Osteocyte (in vitro differentiated cells): ENCODE results near the gene BCAS2. TPM values are rescaled to one million over a fixed set of nuclear protein-coding genes. Genes with fewer than 3 reads are reported as not detected.

Experiments used
- DNase-seq: peaks from one replicate; pipeline ENCODE4 v3.0.0; 2021; ENCODE audit warnings: mixed read lengths; ENCODE audit not compliant: unreplicated experiment; ENCODE audit errors: extremely low spot score
- H3K27ac Mint-ChIP-seq: one replicate; pipeline ENCODE4 v1.8.0; 2021; ENCODE audit warnings: mild to moderate bottlenecking, mixed read lengths; ENCODE audit not compliant: unreplicated experiment
- H3K27me3 Mint-ChIP-seq: one replicate; pipeline ENCODE4 v1.8.0; 2021; ENCODE audit warnings: mixed read lengths; ENCODE audit not compliant: unreplicated experiment
- H3K36me3 Mint-ChIP-seq: one replicate; pipeline ENCODE4 v1.8.0; 2021; ENCODE audit warnings: mixed read lengths; ENCODE audit not compliant: unreplicated experiment
- H3K4me1 Mint-ChIP-seq: one replicate; pipeline ENCODE4 v1.8.0; 2021; ENCODE audit warnings: mixed read lengths; ENCODE audit not compliant: unreplicated experiment
- H3K4me3 Mint-ChIP-seq: one replicate; pipeline ENCODE4 v1.8.0; 2021; ENCODE audit warnings: mild to moderate bottlenecking, moderate library complexity, mixed read lengths; ENCODE audit not compliant: unreplicated experiment
- H3K9me3 Mint-ChIP-seq: one replicate; pipeline ENCODE4 v1.8.0; 2021; ENCODE audit warnings: mixed read lengths; ENCODE audit not compliant: unreplicated experiment
- CTCF ChIP-seq: fragments of 200-600 bp; sonication (generic); IDR thresholded peaks from 2 replicates; pipeline ENCODE4 v1.5.0; 2021; ENCODE audit warnings: antibody characterized with exemption, mild to moderate bottlenecking, moderate library complexity
- total RNA-seq: library from RNA; stranded (reverse); gene quantifications from 2 replicates; pipeline ENCODE4 v1.2.1, GENCODE V29; 2021

The BCAS2 gene
- total RNA-seq, 1 donor from 2014 or later, result 39.3 TPM

- no peak overlapping the region for H3K27ac Mint-ChIP-seq
- no peaks in the 10 kb centered on the region for H3K4me1 Mint-ChIP-seq
- DNase-seq, result no peak
- no peaks in the 10 kb centered on the region for H3K9me3 Mint-ChIP-seq
- TF ChIP-seq CTCF, result no peak
- no peak overlapping the region for H3K4me3 Mint-ChIP-seq
- no peaks in the 10 kb centered on the region for H3K36me3 Mint-ChIP-seq
- peaks cover 3% of the 10 kb centered on the region for H3K27me3 Mint-ChIP-seq
These were observed 50.3 kb downstream of the BCAS2 start for GRCh38 chr1:114531094-114531493.

GRCh38 chr1:114530224-114530623 lies 51.2 kb downstream of the BCAS2 start:
- Mint-ChIP-seq H3K27me3 (peaks cover 3% of the 10 kb centered on the region), H3K4me1 (no peaks in the 10 kb centered on the region), H3K27ac (no peak overlapping the region), H3K36me3 (no peaks in the 10 kb centered on the region), H3K4me3 (no peak overlapping the region), H3K9me3 (no peaks in the 10 kb centered on the region)
- DNase-seq, result no peak
- no peak for TF ChIP-seq CTCF

GRCh38 chr1:114524944-114525343 lies 56.5 kb downstream of the BCAS2 start:
- Mint-ChIP-seq H3K9me3 (no peaks in the 10 kb centered on the region), H3K36me3 (no peaks in the 10 kb centered on the region), H3K27ac (no peak overlapping the region), H3K4me1 (no peaks in the 10 kb centered on the region), H3K27me3 (peaks cover 17% of the 10 kb centered on the region), H3K4me3 (no peak overlapping the region)
- no peak for TF ChIP-seq CTCF
- DNase-seq, result no peak

GRCh38 chr1:114522264-114522575 lies 59.2 kb downstream of the BCAS2 start:
- no peak overlapping the region for H3K4me3 Mint-ChIP-seq
- no peaks in the 10 kb centered on the region for H3K36me3 Mint-ChIP-seq
- no peaks in the 10 kb centered on the region for H3K9me3 Mint-ChIP-seq
- H3K27ac Mint-ChIP-seq, result no peak overlapping the region
- H3K27me3 Mint-ChIP-seq, result peaks cover 21% of the 10 kb centered on the region
- no peak for TF ChIP-seq CTCF
- H3K4me1 Mint-ChIP-seq, result no peaks in the 10 kb centered on the region
- no peak for DNase-seq

- DNase-seq, result no peak
- H3K4me3 Mint-ChIP-seq, result no peak overlapping the region
- peaks cover 21% of the 10 kb centered on the region for H3K27me3 Mint-ChIP-seq
- no peaks in the 10 kb centered on the region for H3K4me1 Mint-ChIP-seq
- H3K27ac Mint-ChIP-seq, result no peak overlapping the region
- no peaks in the 10 kb centered on the region for H3K9me3 Mint-ChIP-seq
- no peak for TF ChIP-seq CTCF
- H3K36me3 Mint-ChIP-seq, result no peaks in the 10 kb centered on the region
These were observed 59.8 kb downstream of the BCAS2 start for GRCh38 chr1:114521396-114522263.

Other genes starting within 250 kb of the BCAS2 start
- gene TRIM33, start 70.4 kb downstream of the BCAS2 start, total RNA-seq, result 32.2 and 33.3 TPM in 2 replicates
- gene DENND2C, start 88.4 kb upstream of the BCAS2 start, total RNA-seq, result 1.6 and 2.1 TPM in 2 replicates
- gene AMPD1, start 113.9 kb upstream of the BCAS2 start, total RNA-seq, result not detected in 2 replicates
- 35.9 TPM in 2 replicates for gene NRAS, start 135.2 kb upstream of the BCAS2 start, total RNA-seq
- gene CSDE1, start 176.4 kb upstream of the BCAS2 start, total RNA-seq, result 499 and 516 TPM in 2 replicates
- gene SIKE1, start 199.1 kb upstream of the BCAS2 start, total RNA-seq, result 57.2 and 60.4 TPM in 2 replicates